OCI-LY3 (cell line): ENCODE measurements around the gene KANSL3.

Source experiments
- EZH2phosphoT487 ChIP-seq: fragments of 200-600 bp; shearing (Covaris generic); IDR thresholded peaks from 2 replicates; pipeline ENCODE4 v1.6.1; 2018; ENCODE audit warnings: antibody characterized with exemption, mixed run types, low read depth
- TF ChIP-seq, protein P1 (sequence below): fragments of 200-600, 300-600 bp; sonication (generic); IDR thresholded peaks from 2 replicates; pipeline ENCODE4 v1.5.1; 2014; ENCODE audit warnings: antibody characterized with exemption, low read length, low read depth

GRCh38 chr2:96663829-96664228 lies 25.7 kb upstream of the KANSL3 start:
- TF ChIP-seq, protein P1, sequence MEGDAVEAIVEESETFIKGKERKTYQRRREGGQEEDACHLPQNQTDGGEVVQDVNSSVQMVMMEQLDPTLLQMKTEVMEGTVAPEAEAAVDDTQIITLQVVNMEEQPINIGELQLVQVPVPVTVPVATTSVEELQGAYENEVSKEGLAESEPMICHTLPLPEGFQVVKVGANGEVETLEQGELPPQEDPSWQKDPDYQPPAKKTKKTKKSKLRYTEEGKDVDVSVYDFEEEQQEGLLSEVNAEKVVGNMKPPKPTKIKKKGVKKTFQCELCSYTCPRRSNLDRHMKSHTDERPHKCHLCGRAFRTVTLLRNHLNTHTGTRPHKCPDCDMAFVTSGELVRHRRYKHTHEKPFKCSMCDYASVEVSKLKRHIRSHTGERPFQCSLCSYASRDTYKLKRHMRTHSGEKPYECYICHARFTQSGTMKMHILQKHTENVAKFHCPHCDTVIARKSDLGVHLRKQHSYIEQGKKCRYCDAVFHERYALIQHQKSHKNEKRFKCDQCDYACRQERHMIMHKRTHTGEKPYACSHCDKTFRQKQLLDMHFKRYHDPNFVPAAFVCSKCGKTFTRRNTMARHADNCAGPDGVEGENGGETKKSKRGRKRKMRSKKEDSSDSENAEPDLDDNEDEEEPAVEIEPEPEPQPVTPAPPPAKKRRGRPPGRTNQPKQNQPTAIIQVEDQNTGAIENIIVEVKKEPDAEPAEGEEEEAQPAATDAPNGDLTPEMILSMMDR: no peak
- TF ChIP-seq EZH2phosphoT487: no peak
